Body of pancreas (tissue), 4 donors: ENCODE measurements around the gene SLC22A4. TPM values are rescaled to one million over a fixed set of nuclear protein-coding genes. Genes with fewer than 3 reads are reported as not detected.

ENCODE experiments used
- ATAC-seq: fragments of 150-250 bp; one replicate; pipeline ENCODE4 v1.9.1; 2016
- DNase-seq, 4 donors: peaks; one replicate each; pipeline ENCODE4 v3.0.0-alpha.2; 2019
- H3K27ac ChIP-seq, 4 donors: fragments of 200-600 bp; sonication (generic); 1 replicate in 3 of 4; 2 replicates in 1 of 4; pipeline versions ENCODE4 v1.5.1 to v1.6.1; 2016 to 2019; ENCODE audit warnings: mild to moderate bottlenecking in 1 of 4, mixed read lengths in 1 of 4, moderate library complexity in 1 of 4
- H3K27me3 ChIP-seq, 2 donors: fragments of 200-600 bp; sonication (generic); one replicate each; pipeline ENCODE4 v1.6.0; 2016; ENCODE audit warnings: mild to moderate bottlenecking in 1 of 2
- H3K36me3 ChIP-seq, 2 donors: fragments of 200-600 bp; sonication (generic); replicated peaks in 1 of 2; 2 replicates each; pipeline ENCODE4 v1.5.1; 2016; ENCODE audit warnings: low read depth in 2 of 2; ENCODE audit not compliant: insufficient read depth in 1 of 2
- H3K4me1 ChIP-seq: fragments of 200-600 bp; sonication (generic); one replicate; pipeline ENCODE4 v1.6.0; 2016
- H3K4me3 ChIP-seq, 2 donors: fragments of 200-600 bp; sonication (generic); 1 replicate in 1 of 2; 2 replicates in 1 of 2; pipeline ENCODE4 v1.5.1; 2016 to 2019
- H3K9me3 ChIP-seq, 3 donors: fragments of 200-600 bp; sonication (generic); 1 replicate in 2 of 3; 2 replicates in 1 of 3; pipeline ENCODE4 v1.5.1; 2016
- POLR2A ChIP-seq, 3 donors: fragments of 450-650 bp; IDR thresholded peaks; one replicate each; pipeline ENCODE4 v1.6.1; 2016; ENCODE audit warnings: antibody characterized with exemption in 3 of 3, mild to moderate bottlenecking in 2 of 3
- WGBS, 2 donors: methylation state at CpG; one replicate each; pipeline ENCODE4 v1.1.5; 2017; 5-methylcytosine and 5-hydroxymethylcytosine counted together
- intact Hi-C: fragments of 100-400 bp; cut with DNase I; formaldehyde crosslinking; loops from one replicate; pipeline ENCODE4 v1.15.1; 2023
- total RNA-seq, 2 donors: library from RNA; depleted of rRNA; stranded (reverse); fragments of >200 nt; gene quantifications; one replicate each; pipeline ENCODE4 v1.1.0, GENCODE V29; 2016
- TF ChIP-seq, protein P1 (sequence below), 7 experiments: fragments of 450-650 bp in 4 of 7; fragments of 200-600 bp in 3 of 7; sonication (generic) in 3 of 7; IDR thresholded peaks; one replicate each; pipeline ENCODE4 v1.5.1; 2016 to 2019; ENCODE audit warnings: antibody characterized with exemption in 7 of 7

The SLC22A4 gene
- total RNA-seq, 2 donors from 2014 or later: not detected

GRCh38 chr5:132300577-132301343, 6.6 kb downstream of the SLC22A4 start:
- WGBS, 2 donors: 50% methylated on average over 6 of the region's 6 CpGs
- no peak overlapping the region for H3K4me3 ChIP-seq
- intact Hi-C loops: no loop called here
- no peaks in the 10 kb centered on the region for H3K9me3 ChIP-seq
- no peaks in the 10 kb centered on the region for H3K27me3 ChIP-seq
- DNase-seq (no peak), ATAC-seq (no peak)
- H3K27ac ChIP-seq: peak overlapping the region in 2 of 4 donors; percentile 39 to 57
- TF ChIP-seq, protein P1, sequence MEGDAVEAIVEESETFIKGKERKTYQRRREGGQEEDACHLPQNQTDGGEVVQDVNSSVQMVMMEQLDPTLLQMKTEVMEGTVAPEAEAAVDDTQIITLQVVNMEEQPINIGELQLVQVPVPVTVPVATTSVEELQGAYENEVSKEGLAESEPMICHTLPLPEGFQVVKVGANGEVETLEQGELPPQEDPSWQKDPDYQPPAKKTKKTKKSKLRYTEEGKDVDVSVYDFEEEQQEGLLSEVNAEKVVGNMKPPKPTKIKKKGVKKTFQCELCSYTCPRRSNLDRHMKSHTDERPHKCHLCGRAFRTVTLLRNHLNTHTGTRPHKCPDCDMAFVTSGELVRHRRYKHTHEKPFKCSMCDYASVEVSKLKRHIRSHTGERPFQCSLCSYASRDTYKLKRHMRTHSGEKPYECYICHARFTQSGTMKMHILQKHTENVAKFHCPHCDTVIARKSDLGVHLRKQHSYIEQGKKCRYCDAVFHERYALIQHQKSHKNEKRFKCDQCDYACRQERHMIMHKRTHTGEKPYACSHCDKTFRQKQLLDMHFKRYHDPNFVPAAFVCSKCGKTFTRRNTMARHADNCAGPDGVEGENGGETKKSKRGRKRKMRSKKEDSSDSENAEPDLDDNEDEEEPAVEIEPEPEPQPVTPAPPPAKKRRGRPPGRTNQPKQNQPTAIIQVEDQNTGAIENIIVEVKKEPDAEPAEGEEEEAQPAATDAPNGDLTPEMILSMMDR (IDR thresholded peaks at IDR 0.05): no peak
- no peak for TF ChIP-seq POLR2A (IDR thresholded peaks at IDR 0.05)
- no peaks in the 10 kb centered on the region for H3K4me1 ChIP-seq
- H3K36me3 ChIP-seq: no peaks in the 10 kb centered on the region

- peak in 1 of 4 donors; percentile 52 for DNase-seq
- WGBS, 2 donors: 77% methylated on average over 5 to 11 of the region's 11 CpGs
Observed at GRCh38 chr5:132301344-132302271, 7.4 kb downstream of the SLC22A4 start.

DNA sequence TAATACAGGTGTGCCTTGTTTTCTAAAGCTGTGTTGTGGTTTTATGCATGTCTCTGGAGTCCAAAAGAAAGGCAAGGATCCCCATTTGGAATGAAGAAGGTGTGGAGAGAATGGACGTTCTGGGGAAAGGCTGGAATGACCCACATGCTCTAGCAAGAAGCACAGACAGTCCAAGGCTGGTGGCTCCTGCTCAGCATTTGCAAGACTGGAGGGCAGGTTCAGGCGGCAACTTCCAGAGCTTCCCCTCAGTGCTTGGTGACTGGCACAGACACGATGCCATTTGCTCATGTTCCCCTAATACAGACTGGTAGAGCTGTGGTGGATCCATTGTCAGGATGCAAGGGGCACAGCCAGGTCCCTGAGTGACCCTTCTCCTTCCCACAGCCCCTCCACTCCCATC, 8.2 kb downstream of the SLC22A4 start:
- Histone ChIP-seq H3K9me3 (no peaks in the 10 kb centered on the region), H3K4me3 (no peak overlapping the region), H3K4me1 (no peaks in the 10 kb centered on the region), H3K27ac (peak overlapping the region in 2 of 4 donors; percentile 15 to 39), H3K36me3 (no peaks in the 10 kb centered on the region), H3K27me3 (no peaks in the 10 kb centered on the region)
- TF ChIP-seq, protein P1 (IDR thresholded peaks at IDR 0.05): no peak
- no peak for TF ChIP-seq POLR2A (IDR thresholded peaks at IDR 0.05)
- WGBS, 2 donors: 82 to 85% methylated on average over 3 of the region's 3 CpGs
- DNase-seq (no peak), ATAC-seq (no peak)
- intact Hi-C loops: no loop called here

More at GRCh38 chr5:132301344-132302271, 7.4 kb downstream of the SLC22A4 start:
- Histone ChIP-seq H3K9me3 (no peaks in the 10 kb centered on the region), H3K27me3 (no peaks in the 10 kb centered on the region), H3K4me1 (no peaks in the 10 kb centered on the region), H3K4me3 (no peak overlapping the region), H3K27ac (peak overlapping the region in 3 of 4 donors; percentile 18 to 57 (median 39)), H3K36me3 (no peaks in the 10 kb centered on the region)
- intact Hi-C loops: no loop called here
- TF ChIP-seq POLR2A (IDR thresholded peaks at IDR 0.05): no peak
- TF ChIP-seq, protein P1 (IDR thresholded peaks at IDR 0.05): no peak
- peak; percentile 79 for ATAC-seq

- Histone ChIP-seq H3K9me3 (no peaks in the 10 kb centered on the region), H3K36me3 (no peaks in the 10 kb centered on the region), H3K4me1 (no peaks in the 10 kb centered on the region), H3K27ac (no peak overlapping the region), H3K4me3 (no peak overlapping the region), H3K27me3 (no peaks in the 10 kb centered on the region)
- 92 to 93% methylated on average over 6 of the region's 6 CpGs for WGBS, 2 donors
- TF ChIP-seq, protein P1 (IDR thresholded peaks at IDR 0.05): no peak
- no peak for TF ChIP-seq POLR2A (IDR thresholded peaks at IDR 0.05)
- DNase-seq (no peak), ATAC-seq (no peak)
- intact Hi-C loops: no loop called here
Observed at GRCh38 chr5:132303589-132303988, 9.4 kb downstream of the SLC22A4 start.
